Cardiac fibroblast (primary cell): ENCODE data around the gene RMI1.
A peak's percentile ranks its signal among the peaks of the same experiment; 100 is the strongest.

Experiments
- DNase-seq, 2 donors: peaks; one replicate each; pipeline versions ENCODE4 v3.0.0 to v3.0.0-alpha.2; 2010; ENCODE audit warnings: low read depth in 2 of 2
- H3K4me3 ChIP-seq, 2 donors: replicated peaks in 1 of 2; 1 replicate in 1 of 2; 2 replicates in 1 of 2; pipeline ENCODE4 v1.5.1; 2011; ENCODE audit warnings: low read depth in 2 of 2, low read length in 2 of 2, mild to moderate bottlenecking in 2 of 2, moderate library complexity in 1 of 2
- TF ChIP-seq, protein P1 (sequence below): IDR thresholded peaks from one replicate; pipeline ENCODE4 v1.5.1; 2011; ENCODE audit warnings: low read depth, mild to moderate bottlenecking, low read length, inconsistent platforms

The RMI1 gene

DNA sequence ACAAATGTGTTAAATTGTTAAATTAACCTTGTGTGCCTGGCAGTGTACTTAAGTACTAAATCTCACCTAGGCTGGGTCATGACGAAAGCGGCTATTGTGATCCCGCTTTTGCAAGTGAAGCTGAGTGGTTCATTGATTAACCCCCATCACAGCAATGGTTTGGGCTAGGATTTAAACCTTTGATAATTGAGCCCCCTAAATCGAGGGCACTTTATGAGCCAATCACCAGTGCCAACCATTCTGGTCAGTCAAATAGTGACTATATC lies 23.4 kb upstream of the RMI1 start:
- DNase-seq: no peak
- TF ChIP-seq, protein P1, sequence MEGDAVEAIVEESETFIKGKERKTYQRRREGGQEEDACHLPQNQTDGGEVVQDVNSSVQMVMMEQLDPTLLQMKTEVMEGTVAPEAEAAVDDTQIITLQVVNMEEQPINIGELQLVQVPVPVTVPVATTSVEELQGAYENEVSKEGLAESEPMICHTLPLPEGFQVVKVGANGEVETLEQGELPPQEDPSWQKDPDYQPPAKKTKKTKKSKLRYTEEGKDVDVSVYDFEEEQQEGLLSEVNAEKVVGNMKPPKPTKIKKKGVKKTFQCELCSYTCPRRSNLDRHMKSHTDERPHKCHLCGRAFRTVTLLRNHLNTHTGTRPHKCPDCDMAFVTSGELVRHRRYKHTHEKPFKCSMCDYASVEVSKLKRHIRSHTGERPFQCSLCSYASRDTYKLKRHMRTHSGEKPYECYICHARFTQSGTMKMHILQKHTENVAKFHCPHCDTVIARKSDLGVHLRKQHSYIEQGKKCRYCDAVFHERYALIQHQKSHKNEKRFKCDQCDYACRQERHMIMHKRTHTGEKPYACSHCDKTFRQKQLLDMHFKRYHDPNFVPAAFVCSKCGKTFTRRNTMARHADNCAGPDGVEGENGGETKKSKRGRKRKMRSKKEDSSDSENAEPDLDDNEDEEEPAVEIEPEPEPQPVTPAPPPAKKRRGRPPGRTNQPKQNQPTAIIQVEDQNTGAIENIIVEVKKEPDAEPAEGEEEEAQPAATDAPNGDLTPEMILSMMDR: no peak
- peak overlapping the region; percentile 54 to 59 for H3K4me3 ChIP-seq

- DNase-seq: peak; percentile 78 to 84
- TF ChIP-seq, protein P1: no peak
- H3K4me3 ChIP-seq: no peak overlapping the region
These were observed 21.5 kb upstream of the RMI1 start for GRCh38 chr9:83959061-83959460.

DNA sequence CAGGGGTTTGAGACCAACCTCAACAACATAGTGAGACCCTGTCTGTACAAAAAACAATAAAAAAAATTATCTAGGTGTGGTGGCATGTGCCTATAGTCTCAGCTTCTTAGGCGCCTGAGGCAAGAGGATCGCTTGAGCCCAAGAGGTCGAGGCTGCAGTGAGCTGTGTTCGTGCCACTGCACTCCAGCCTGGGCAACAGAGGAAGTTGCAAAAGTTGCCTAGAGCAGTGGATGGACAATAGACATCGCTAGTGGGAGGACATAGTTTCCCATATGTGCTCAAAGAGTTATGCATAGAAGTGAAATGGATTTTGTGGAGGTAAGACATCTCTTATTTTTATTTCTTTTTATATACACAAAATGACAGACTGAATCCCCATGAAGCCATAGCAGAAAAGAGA lies 19.6 kb upstream of the RMI1 start:
- TF ChIP-seq, protein P1: no peak
- no peak overlapping the region for H3K4me3 ChIP-seq
- DNase-seq: no peak

DNA sequence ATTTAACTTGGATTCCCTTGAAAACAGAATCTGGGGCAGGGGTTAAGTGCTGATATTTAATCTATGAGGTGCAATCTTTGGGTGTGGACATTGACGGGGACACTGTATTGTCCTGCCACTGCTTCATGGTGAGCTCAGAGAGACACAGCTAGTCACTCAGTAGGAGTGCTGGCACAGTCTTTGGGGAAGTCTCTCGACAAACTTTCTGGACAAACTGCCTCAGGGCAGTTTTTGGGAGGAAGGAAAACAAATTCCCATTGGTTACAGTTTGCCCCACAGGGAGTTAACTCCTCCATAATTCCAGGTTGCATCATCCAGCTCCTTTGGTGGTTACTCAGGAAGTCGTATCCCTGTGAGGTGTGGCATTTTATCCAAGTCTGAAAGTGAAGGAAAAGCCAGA lies 18.4 kb upstream of the RMI1 start:
- no peak overlapping the region for H3K4me3 ChIP-seq
- peak in 1 of 2 donors; percentile 42 for DNase-seq
- TF ChIP-seq, protein P1: no peak

- no peak overlapping the region for H3K4me3 ChIP-seq
- DNase-seq: peak in 1 of 2 donors; percentile 25
- TF ChIP-seq, protein P1: no peak
These were observed 15.6 kb upstream of the RMI1 start for GRCh38 chr9:83964973-83965349.

- DNase-seq: peak in 1 of 2 donors; percentile 37
- TF ChIP-seq, protein P1: no peak
- no peak overlapping the region for H3K4me3 ChIP-seq
These were observed 15.0 kb upstream of the RMI1 start for GRCh38 chr9:83965350-83966208.

GRCh38 chr9:83966209-83966582 lies 14.4 kb upstream of the RMI1 start:
- TF ChIP-seq, protein P1: no peak
- no peak overlapping the region for H3K4me3 ChIP-seq
- DNase-seq: no peak
